H1 (cell line): ENCODE data around the gene FYB2.

Source experiments
- CHD1 ChIP-seq: IDR thresholded peaks from 2 replicates; pipeline ENCODE4 v1.6.1; 2012; ENCODE audit warnings: low read depth, low read length, improper control_type of control experiment
- RAD21 ChIP-seq, 2 experiments: IDR thresholded peaks in 1 of 2; conservative IDR thresholded peaks in 1 of 2; 2 replicates each; pipeline ENCODE4 v1.6.1; 2011; ENCODE audit warnings: low read depth in 2 of 2, low read length in 2 of 2, improper control_type of control experiment in 1 of 2, inconsistent platforms in 1 of 2, mild to moderate bottlenecking in 1 of 2, moderate library complexity in 1 of 2
- TBP ChIP-seq: IDR thresholded peaks from 2 replicates; pipeline ENCODE4 v1.6.1; 2011; ENCODE audit warnings: low read depth, low read length, improper control_type of control experiment
- TF ChIP-seq, protein P1 (sequence below), 3 experiments: IDR thresholded peaks; 1 replicate in 2 of 3; 2 replicates in 1 of 3; pipeline versions ENCODE4 v1.5.1 to v1.6.1; 2011; ENCODE audit warnings: low read length in 3 of 3, mild to moderate bottlenecking in 3 of 3, inconsistent platforms in 2 of 3, low read depth in 1 of 3, moderate library complexity in 1 of 3; ENCODE audit not compliant: insufficient read depth in 1 of 3; ENCODE audit errors: control extremely low read depth in 1 of 3

DNA sequence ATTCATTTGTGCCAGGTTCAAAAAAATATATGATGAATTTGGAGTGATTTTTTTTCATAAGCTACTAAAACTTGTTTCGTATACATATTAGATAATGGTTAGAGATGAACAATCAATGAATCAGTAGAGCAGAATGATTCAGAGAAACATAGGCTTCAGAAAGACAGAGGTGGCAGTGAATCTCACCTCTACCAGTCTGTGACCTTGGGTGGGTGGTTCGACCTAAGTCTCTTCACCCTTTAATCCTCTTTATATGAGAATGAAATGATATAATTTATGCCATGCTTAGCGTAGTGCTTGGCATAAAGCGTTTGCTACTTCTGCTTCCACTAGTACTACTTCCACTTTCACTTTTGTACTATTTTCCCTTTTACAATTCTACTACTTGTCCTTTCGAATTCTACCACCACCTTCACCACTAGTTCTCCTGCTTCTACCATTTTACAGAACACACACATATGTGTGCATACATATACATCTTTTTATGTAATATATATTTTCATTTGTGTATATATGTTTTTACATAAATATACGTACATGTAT, 45.1 kb downstream of the FYB2 start:
- TF ChIP-seq TBP (no peak), CHD1 (no peak), RAD21 (IDR thresholded peaks at IDR 0.05 in 1 of 2, conservative IDR thresholded peaks at IDR 0.05 in 1 of 2; ENCODE audit: low read depth in 2 of 2, low read length in 2 of 2) (no peak)
- TF ChIP-seq, protein P1, sequence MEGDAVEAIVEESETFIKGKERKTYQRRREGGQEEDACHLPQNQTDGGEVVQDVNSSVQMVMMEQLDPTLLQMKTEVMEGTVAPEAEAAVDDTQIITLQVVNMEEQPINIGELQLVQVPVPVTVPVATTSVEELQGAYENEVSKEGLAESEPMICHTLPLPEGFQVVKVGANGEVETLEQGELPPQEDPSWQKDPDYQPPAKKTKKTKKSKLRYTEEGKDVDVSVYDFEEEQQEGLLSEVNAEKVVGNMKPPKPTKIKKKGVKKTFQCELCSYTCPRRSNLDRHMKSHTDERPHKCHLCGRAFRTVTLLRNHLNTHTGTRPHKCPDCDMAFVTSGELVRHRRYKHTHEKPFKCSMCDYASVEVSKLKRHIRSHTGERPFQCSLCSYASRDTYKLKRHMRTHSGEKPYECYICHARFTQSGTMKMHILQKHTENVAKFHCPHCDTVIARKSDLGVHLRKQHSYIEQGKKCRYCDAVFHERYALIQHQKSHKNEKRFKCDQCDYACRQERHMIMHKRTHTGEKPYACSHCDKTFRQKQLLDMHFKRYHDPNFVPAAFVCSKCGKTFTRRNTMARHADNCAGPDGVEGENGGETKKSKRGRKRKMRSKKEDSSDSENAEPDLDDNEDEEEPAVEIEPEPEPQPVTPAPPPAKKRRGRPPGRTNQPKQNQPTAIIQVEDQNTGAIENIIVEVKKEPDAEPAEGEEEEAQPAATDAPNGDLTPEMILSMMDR (IDR thresholded peaks at IDR 0.05; ENCODE audit: control extremely low read depth in 1 of 3, insufficient read depth in 1 of 3, low read depth in 1 of 3, low read length in 3 of 3) = no peak
